ENCODE measurements around the gene TLX1. TPM values are rescaled to one million over a fixed set of nuclear protein-coding genes. Genes with fewer than 3 reads are reported as not detected.

Gene TLX1
- total RNA-seq, 1 donor from 2014 or later, result not detected

Other genes starting within 250 kb of the TLX1 start
- gene SLF2, start 218.3 kb upstream of the TLX1 start, total RNA-seq, result 17.7 and 29.5 TPM in 2 replicates
- gene SEMA4G, start 161.8 kb upstream of the TLX1 start, total RNA-seq, result 6.9 and 10.0 TPM in 2 replicates
- gene MRPL43, start 143.8 kb upstream of the TLX1 start, total RNA-seq, result 80.9 and 85.6 TPM in 2 replicates
- gene TWNK, start 143.8 kb upstream of the TLX1 start, total RNA-seq, result 4.7 and 11.6 TPM in 2 replicates
- 109 and 114 TPM in 2 replicates for gene LZTS2, start 131.5 kb upstream of the TLX1 start, total RNA-seq
- gene PDZD7, start 100.2 kb upstream of the TLX1 start, total RNA-seq, result 0.82 and 1.2 TPM in 2 replicates
- 112 and 151 TPM in 2 replicates for gene SFXN3, start 100.1 kb upstream of the TLX1 start, total RNA-seq
- gene KAZALD1, start 69.3 kb upstream of the TLX1 start, total RNA-seq, result 0.12 TPM in 1 of 2 replicates, not detected in the other
- gene LBX1, start 98.2 kb downstream of the TLX1 start, total RNA-seq, result not detected in 2 replicates
- gene BTRC, start 222.9 kb downstream of the TLX1 start, total RNA-seq, result 13.8 and 18.8 TPM in 2 replicates

Measured in glomerular endothelial cell (primary cell).